ENCODE measurements around the gene HERC5.
"Not testable (repeated sequence)": the region's sequence is repeated elsewhere in the genome, so short reads cannot be mapped to it uniquely, and the experiment has no call there.

- not testable (repeated sequence) for TF ChIP-seq POLR2A (IDR thresholded peaks at IDR 0.05); CTCF (IDR thresholded peaks at IDR 0.05 in 4 of 5, conservative IDR thresholded peaks at IDR 0.05 in 1 of 5)
These were observed 19.0 kb upstream of the HERC5 start for GRCh38 chr4:88437873-88438272.

Data from gastrocnemius medialis (tissue), 4 donors.